Left ventricle myocardium inferior (tissue), 1 donor: ENCODE results near the gene TMEM117. TPM values are rescaled to one million over a fixed set of nuclear protein-coding genes. Genes with fewer than 3 reads are reported as not detected.
"Not testable (repeated sequence)": the region's sequence is repeated elsewhere in the genome, so short reads cannot be mapped to it uniquely, and the experiment has no call there.

Experiments
- DNase-seq: peaks from one replicate; pipeline ENCODE4 v3.0.0-alpha.2; 2020
- H3K27ac ChIP-seq: fragments of 200-600 bp; replicated peaks from 2 replicates; pipeline ENCODE4 v1.8.0; 2021
- H3K27me3 ChIP-seq: fragments of 200-600 bp; 2 replicates; pipeline ENCODE4 v1.8.0; 2021; ENCODE audit warnings: low read depth
- H3K36me3 ChIP-seq: fragments of 200-600 bp; 2 replicates; pipeline ENCODE4 v1.8.0; 2021
- H3K4me1 ChIP-seq: fragments of 200-600 bp; 2 replicates; pipeline ENCODE4 v1.8.0; 2021
- H3K4me3 ChIP-seq: fragments of 200-600 bp; 2 replicates; pipeline ENCODE4 v1.8.0; 2021; ENCODE audit warnings: mild to moderate bottlenecking, moderate library complexity
- H3K9me3 ChIP-seq: fragments of 200-600 bp; replicated peaks from 2 replicates; pipeline ENCODE4 v1.8.0; 2021
- CTCF ChIP-seq: fragments of 200-600 bp; IDR thresholded peaks from 2 replicates; pipeline ENCODE4 v1.8.0; 2021; ENCODE audit warnings: antibody characterized with exemption, mild to moderate bottlenecking, borderline replicate concordance
- intact Hi-C: fragments of 100-400 bp; cut with micrococcal nuclease; formaldehyde crosslinking; loops from one replicate; pipeline ENCODE4 v1.11.0; 2022
- total RNA-seq: library from RNA; stranded (reverse); fragmentation: NEBNext Ultra II Directional; extraction: Animal tissue kit (Norgen Biotek cat#: 25700); gene quantifications from one replicate; pipeline ENCODE4 v1.2.1, GENCODE V29; 2021
- donor health status: DM: no; HTN: yes; CAD: no; lungs with severe emphysema.

TMEM117 gene
- total RNA-seq, 1 donor from 2014 or later: 6.7 TPM

DNA sequence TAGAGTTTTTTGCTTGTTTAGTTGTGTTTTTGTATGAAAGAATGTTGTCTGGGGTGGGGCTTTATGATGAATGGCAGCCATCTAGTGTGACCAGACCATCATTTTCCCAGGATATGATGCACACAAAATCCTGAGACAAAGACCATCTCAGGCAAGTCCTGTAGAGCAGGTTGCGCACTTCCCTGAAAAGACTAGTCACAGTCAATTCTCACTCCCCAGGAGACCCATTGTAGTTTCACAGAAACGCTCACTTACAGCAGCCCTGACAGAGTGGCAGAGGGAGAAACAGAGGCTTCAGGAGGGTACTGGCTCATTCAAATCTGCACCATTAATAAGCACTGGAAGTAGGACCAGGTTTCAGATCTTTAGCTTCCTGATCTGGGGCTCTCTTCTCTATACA, 183.2 kb downstream of the TMEM117 start:
- Histone ChIP-seq H3K4me3 (no peak overlapping the region), H3K4me1 (no peaks in the 10 kb centered on the region), H3K27me3 (no peaks in the 10 kb centered on the region), H3K9me3 (no peaks in the 10 kb centered on the region), H3K27ac (no peak overlapping the region), H3K36me3 (no peaks in the 10 kb centered on the region)
- DNase-seq: no peak
- intact Hi-C loops: loop anchor here (5.0 kb wide), 1 partner anchor 913 kb away; no protein-coding TSS in a partner anchor
- no peak for TF ChIP-seq CTCF

- H3K27me3 ChIP-seq: no peaks in the 10 kb centered on the region
- no peak overlapping the region for H3K27ac ChIP-seq
- no peaks in the 10 kb centered on the region for H3K36me3 ChIP-seq
- intact Hi-C loops: no loop called here
- H3K4me1 ChIP-seq: no peaks in the 10 kb centered on the region
- no peak overlapping the region for H3K4me3 ChIP-seq
- no peaks in the 10 kb centered on the region for H3K9me3 ChIP-seq
- no peak for DNase-seq
- TF ChIP-seq CTCF: no peak
Measured at GRCh38 chr12:44020555-44020954, 184.7 kb downstream of the TMEM117 start.

GRCh38 chr12:44021471-44021971, 185.6 kb downstream of the TMEM117 start:
- TF ChIP-seq CTCF: no peak
- no peak overlapping the region for H3K27ac ChIP-seq
- no peak for DNase-seq
- intact Hi-C loops: no loop called here
- no peaks in the 10 kb centered on the region for H3K27me3 ChIP-seq
- H3K9me3 ChIP-seq: no peaks in the 10 kb centered on the region
- no peaks in the 10 kb centered on the region for H3K4me1 ChIP-seq
- H3K4me3 ChIP-seq: no peak overlapping the region
- no peaks in the 10 kb centered on the region for H3K36me3 ChIP-seq

DNA sequence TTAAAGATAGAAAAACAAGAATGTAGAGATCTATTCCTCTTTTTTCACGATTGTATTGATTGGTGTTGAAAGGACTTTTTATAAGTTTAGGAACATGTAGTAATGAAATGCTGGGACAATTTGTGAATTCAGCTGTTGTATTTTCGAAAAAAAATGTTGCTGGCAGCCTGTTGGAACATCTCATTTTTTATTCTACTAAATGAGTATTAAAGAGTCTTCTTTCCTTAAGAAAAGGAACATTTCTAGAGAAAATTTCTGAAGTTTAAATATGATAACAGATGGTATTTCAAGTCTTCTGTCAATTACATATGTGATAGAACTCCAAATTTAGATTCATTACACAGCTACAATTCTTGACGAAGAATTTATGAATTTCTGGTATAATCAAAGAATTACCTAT, 189.6 kb downstream of the TMEM117 start:
- no peaks in the 10 kb centered on the region for H3K4me1 ChIP-seq
- no peak for TF ChIP-seq CTCF
- intact Hi-C loops: no loop called here

DNA sequence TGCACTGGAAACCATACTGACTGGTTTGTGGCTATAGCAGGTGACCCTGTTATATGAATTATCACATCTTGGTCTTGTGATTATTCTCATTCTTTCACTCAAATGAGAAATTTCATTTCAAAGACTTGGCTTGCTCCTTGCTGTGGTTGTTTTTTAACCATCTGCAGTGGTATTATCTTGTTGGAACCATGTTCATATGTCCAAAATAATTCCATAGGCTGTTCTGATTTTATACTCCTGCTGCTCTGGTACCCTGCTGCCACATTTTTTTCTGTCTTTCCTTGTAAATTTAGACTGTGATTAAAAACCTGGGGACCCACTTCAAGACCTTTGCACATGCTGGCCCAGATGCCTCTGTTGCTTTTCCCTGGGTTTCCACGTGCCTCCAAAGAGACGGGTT, 190.2 kb downstream of the TMEM117 start:
- Histone ChIP-seq H3K4me1 (no peaks in the 10 kb centered on the region), H3K4me3 (no peak overlapping the region), H3K36me3 (no peaks in the 10 kb centered on the region), H3K27me3 (no peaks in the 10 kb centered on the region), H3K27ac (no peak overlapping the region), H3K9me3 (peaks cover 8% of the 10 kb centered on the region)
- intact Hi-C loops: no loop called here
- TF ChIP-seq CTCF: no peak
- DNase-seq: no peak

More for the DNA sequence above, 189.6 kb downstream of the TMEM117 start:
- Histone ChIP-seq H3K27me3 (no peaks in the 10 kb centered on the region), H3K9me3 (peaks cover 3% of the 10 kb centered on the region), H3K4me3 (no peak overlapping the region), H3K27ac (no peak overlapping the region), H3K36me3 (no peaks in the 10 kb centered on the region)
- DNase-seq: no peak

GRCh38 chr12:44026926-44027325, 191.0 kb downstream of the TMEM117 start:
- H3K4me1 ChIP-seq, H3K4me3 ChIP-seq, DNase-seq, H3K36me3 ChIP-seq, H3K27ac ChIP-seq, H3K27me3 ChIP-seq, intact Hi-C loops: not testable (repeated sequence)
- H3K9me3 ChIP-seq: peaks cover 17% of the 10 kb centered on the region
